GM19455 (cell line): ENCODE data around the gene PRR11.
"Not testable (repeated sequence)": the region's sequence is repeated elsewhere in the genome, so short reads cannot be mapped to it uniquely, and the experiment has no call there.

Source experiments
- ATAC-seq: cut with Tn5 transposase; IDR thresholded peaks from one replicate; pipeline ENCODE4 v1.9.1; 2021; ENCODE audit not compliant: unreplicated experiment

PRR11 gene

GRCh38 chr17:59219370-59219769 is 63.8 kb downstream of the PRR11 start:
- no peak for ATAC-seq

- ATAC-seq = no peak
These were observed 64.4 kb downstream of the PRR11 start for GRCh38 chr17:59219992-59220327.

GRCh38 chr17:59220328-59221158 is 65.0 kb downstream of the PRR11 start, which contains the start of gene GDPD1:
Gene GDPD1 (plus strand): TSS chr17:59220511. CDS start chr17:59220610, 99 bp downstream.
- ATAC-seq = peak; percentile 97

GRCh38 chr17:59221159-59221847 is 65.8 kb downstream of the PRR11 start:
- ATAC-seq = no peak

- ATAC-seq = no peak
These were observed 68.3 kb downstream of the PRR11 start for GRCh38 chr17:59223813-59224212.

GRCh38 chr17:59228588-59228987 is 73.0 kb downstream of the PRR11 start:
- not testable (repeated sequence) for ATAC-seq

GRCh38 chr17:59230764-59231163 is 75.2 kb downstream of the PRR11 start:
- no peak for ATAC-seq

- ATAC-seq = no peak
These were observed 79.1 kb downstream of the PRR11 start for GRCh38 chr17:59234631-59235030.

- ATAC-seq = no peak
These were observed 83.4 kb downstream of the PRR11 start for GRCh38 chr17:59238906-59239305.

GRCh38 chr17:59244081-59244480 is 88.5 kb downstream of the PRR11 start:
- ATAC-seq = no peak
